Measurements from ENCODE around the gene PPIA. TPM values are rescaled to one million over a fixed set of nuclear protein-coding genes. Genes with fewer than 3 reads are reported as not detected.

The PPIA gene
- total RNA-seq, 2 donors from 2014 or later, result 957 to 1,544 TPM

GRCh38 chr7:44787041-44787440 is 9.4 kb upstream of the PPIA start:
- intact Hi-C loops (cut with DNase I), result no loop called here

GRCh38 chr7:44787762-44788161 is 8.7 kb upstream of the PPIA start:
- 88% methylated on average over 3 of the region's 3 CpGs for WGBS

More at GRCh38 chr7:44787041-44787440, 9.4 kb upstream of the PPIA start:
- Histone ChIP-seq H3K27me3 (replicated peaks; ENCODE audit: insufficient read depth) (no peaks in the 10 kb centered on the region), H3K36me3 (no peaks in the 10 kb centered on the region), H3K4me1 (replicated peaks) (no peaks in the 10 kb centered on the region), H3K9me3 (no peaks in the 10 kb centered on the region), H3K4me3 (no peak overlapping the region), H3K27ac (no peak overlapping the region)
- WGBS, result 74% methylated on average over 4 of the region's 4 CpGs
- no peak for DNase-seq (ENCODE audit: low spot score)
- TF ChIP-seq POLR2A (IDR thresholded peaks at IDR 0.05), result no peak
- TF ChIP-seq POLR2AphosphoS5 (IDR thresholded peaks at IDR 0.05), result no peak
- TF ChIP-seq CTCF (IDR thresholded peaks at IDR 0.05), result no peak

GRCh38 chr7:44789990-44790389 is 6.5 kb upstream of the PPIA start:
- Histone ChIP-seq H3K36me3 (no peaks in the 10 kb centered on the region), H3K4me3 (no peak overlapping the region), H3K27me3 (replicated peaks; ENCODE audit: insufficient read depth) (no peaks in the 10 kb centered on the region), H3K9me3 (no peaks in the 10 kb centered on the region), H3K4me1 (replicated peaks) (no peaks in the 10 kb centered on the region), H3K27ac (no peak overlapping the region)
- TF ChIP-seq POLR2AphosphoS5 (IDR thresholded peaks at IDR 0.05), result no peak
- no peak for TF ChIP-seq POLR2A (IDR thresholded peaks at IDR 0.05)
- TF ChIP-seq CTCF (IDR thresholded peaks at IDR 0.05), result no peak
- DNase-seq (ENCODE audit: low spot score), result no peak
- intact Hi-C loops (cut with DNase I), result no loop called here
- WGBS, result 72% methylated on average over 5 of the region's 5 CpGs

More at GRCh38 chr7:44787762-44788161, 8.7 kb upstream of the PPIA start:
- H3K27me3 ChIP-seq (replicated peaks; ENCODE audit: insufficient read depth), result no peaks in the 10 kb centered on the region
- TF ChIP-seq POLR2AphosphoS5 (IDR thresholded peaks at IDR 0.05), result no peak
- DNase-seq (ENCODE audit: low spot score), result no peak
- no peak overlapping the region for H3K4me3 ChIP-seq
- intact Hi-C loops (cut with DNase I), result no loop called here
- H3K27ac ChIP-seq, result no peak overlapping the region
- no peaks in the 10 kb centered on the region for H3K9me3 ChIP-seq
- no peaks in the 10 kb centered on the region for H3K36me3 ChIP-seq
- no peaks in the 10 kb centered on the region for H3K4me1 ChIP-seq (replicated peaks)

GRCh38 chr7:44791278-44792219 is 4.9 kb upstream of the PPIA start:
- 72% methylated on average over 8 of the region's 8 CpGs for WGBS
- no peaks in the 10 kb centered on the region for H3K4me1 ChIP-seq (replicated peaks)
- H3K4me3 ChIP-seq, result no peak overlapping the region
- TF ChIP-seq POLR2AphosphoS5 (IDR thresholded peaks at IDR 0.05), result no peak
- TF ChIP-seq POLR2A (IDR thresholded peaks at IDR 0.05), result no peak
- TF ChIP-seq CTCF (IDR thresholded peaks at IDR 0.05), result no peak
- H3K36me3 ChIP-seq, result no peaks in the 10 kb centered on the region
- H3K27me3 ChIP-seq (replicated peaks; ENCODE audit: insufficient read depth), result no peaks in the 10 kb centered on the region
- intact Hi-C loops (cut with DNase I), result no loop called here
- H3K9me3 ChIP-seq, result no peaks in the 10 kb centered on the region
- H3K27ac ChIP-seq, result no peak overlapping the region
- no peak for DNase-seq (ENCODE audit: low spot score)

GRCh38 chr7:44793919-44794318 is 2.6 kb upstream of the PPIA start:
- Histone ChIP-seq H3K4me1 (replicated peaks) (peaks cover 3% of the 10 kb centered on the region), H3K4me3 (no peak overlapping the region), H3K9me3 (no peaks in the 10 kb centered on the region), H3K36me3 (no peaks in the 10 kb centered on the region), H3K27ac (no peak overlapping the region), H3K27me3 (replicated peaks; ENCODE audit: insufficient read depth) (no peaks in the 10 kb centered on the region)
- no peak for TF ChIP-seq CTCF (IDR thresholded peaks at IDR 0.05)
- WGBS, result 62% methylated on average over 5 of the region's 5 CpGs
- DNase-seq (ENCODE audit: low spot score), result no peak
- intact Hi-C loops (cut with DNase I), result no loop called here

Data from prostate gland (tissue), 2 donors.